Measurements from ENCODE around the gene SPTBN1.

DNA sequence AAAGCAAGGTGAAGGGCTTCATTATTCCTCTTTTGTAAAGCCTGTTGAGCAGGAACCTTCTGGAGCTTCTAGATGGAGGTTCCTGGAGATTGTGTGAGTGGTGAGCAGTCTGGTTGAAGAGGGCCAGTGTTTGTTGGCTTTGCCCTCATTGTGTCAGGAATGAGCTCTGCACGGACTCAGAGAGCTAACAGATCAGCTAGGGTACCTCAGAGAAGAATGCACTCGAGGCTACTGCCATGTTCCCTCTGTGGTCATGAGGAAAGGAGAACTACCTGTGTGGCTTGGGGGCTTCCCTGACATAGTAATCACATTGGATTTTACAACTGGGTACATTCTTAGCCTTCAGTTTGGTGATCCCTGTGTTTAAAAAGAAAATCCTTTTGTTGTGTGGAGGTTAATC is 46.6 kb downstream of the SPTBN1 start:
- TF ChIP-seq, protein P1, sequence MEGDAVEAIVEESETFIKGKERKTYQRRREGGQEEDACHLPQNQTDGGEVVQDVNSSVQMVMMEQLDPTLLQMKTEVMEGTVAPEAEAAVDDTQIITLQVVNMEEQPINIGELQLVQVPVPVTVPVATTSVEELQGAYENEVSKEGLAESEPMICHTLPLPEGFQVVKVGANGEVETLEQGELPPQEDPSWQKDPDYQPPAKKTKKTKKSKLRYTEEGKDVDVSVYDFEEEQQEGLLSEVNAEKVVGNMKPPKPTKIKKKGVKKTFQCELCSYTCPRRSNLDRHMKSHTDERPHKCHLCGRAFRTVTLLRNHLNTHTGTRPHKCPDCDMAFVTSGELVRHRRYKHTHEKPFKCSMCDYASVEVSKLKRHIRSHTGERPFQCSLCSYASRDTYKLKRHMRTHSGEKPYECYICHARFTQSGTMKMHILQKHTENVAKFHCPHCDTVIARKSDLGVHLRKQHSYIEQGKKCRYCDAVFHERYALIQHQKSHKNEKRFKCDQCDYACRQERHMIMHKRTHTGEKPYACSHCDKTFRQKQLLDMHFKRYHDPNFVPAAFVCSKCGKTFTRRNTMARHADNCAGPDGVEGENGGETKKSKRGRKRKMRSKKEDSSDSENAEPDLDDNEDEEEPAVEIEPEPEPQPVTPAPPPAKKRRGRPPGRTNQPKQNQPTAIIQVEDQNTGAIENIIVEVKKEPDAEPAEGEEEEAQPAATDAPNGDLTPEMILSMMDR (conservative IDR thresholded peaks at IDR 0.05) = no peak
- no peak for TF ChIP-seq EZH2 (IDR thresholded peaks at IDR 0.05; ENCODE audit: low read depth)

Data from PC-9 (cell line).